Measurements from ENCODE around the gene HOXB8.

DNA sequence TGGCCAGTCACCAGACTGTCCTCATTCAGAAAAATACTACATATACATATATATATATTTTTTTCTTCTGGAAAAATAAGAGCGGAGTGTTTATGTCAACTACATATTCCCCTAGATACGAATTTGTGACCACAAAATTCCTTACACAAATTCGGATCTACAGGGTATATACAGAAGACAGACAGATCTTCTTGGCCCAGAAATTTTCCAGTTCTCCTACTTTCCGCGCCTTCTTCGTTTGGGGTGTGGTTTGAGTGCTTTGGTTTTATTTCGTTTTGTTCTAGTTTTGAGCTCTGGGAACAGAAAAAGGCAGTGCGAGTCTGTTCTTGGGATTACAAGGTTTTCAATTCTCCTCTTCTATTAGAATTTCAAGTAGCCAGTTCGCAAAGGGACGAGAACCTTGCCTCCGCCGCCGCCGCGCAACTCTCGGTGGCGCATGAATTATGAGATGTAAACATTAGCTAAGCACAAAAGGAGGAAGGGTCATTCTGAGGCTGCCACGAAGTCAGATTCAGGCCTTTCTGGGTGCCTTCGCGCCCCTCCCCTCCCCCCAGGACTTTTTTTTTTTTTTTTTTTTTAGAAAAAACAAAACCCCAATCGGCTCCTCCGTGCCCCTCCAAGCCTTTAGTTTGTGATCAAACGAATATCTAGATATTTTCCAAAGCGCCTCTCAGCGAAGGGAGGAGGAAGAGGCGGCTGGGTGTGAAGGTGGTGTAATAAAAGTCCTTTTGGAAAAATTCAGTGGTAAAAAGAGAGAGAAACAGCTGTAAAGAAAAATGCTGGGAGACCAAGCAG lies 35.1 kb downstream of the HOXB8 start:
- TF ChIP-seq, protein P1, sequence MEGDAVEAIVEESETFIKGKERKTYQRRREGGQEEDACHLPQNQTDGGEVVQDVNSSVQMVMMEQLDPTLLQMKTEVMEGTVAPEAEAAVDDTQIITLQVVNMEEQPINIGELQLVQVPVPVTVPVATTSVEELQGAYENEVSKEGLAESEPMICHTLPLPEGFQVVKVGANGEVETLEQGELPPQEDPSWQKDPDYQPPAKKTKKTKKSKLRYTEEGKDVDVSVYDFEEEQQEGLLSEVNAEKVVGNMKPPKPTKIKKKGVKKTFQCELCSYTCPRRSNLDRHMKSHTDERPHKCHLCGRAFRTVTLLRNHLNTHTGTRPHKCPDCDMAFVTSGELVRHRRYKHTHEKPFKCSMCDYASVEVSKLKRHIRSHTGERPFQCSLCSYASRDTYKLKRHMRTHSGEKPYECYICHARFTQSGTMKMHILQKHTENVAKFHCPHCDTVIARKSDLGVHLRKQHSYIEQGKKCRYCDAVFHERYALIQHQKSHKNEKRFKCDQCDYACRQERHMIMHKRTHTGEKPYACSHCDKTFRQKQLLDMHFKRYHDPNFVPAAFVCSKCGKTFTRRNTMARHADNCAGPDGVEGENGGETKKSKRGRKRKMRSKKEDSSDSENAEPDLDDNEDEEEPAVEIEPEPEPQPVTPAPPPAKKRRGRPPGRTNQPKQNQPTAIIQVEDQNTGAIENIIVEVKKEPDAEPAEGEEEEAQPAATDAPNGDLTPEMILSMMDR (IDR thresholded peaks at IDR 0.05): no peak
- TF ChIP-seq POLR2A (IDR thresholded peaks at IDR 0.05) (no peak), POLR2AphosphoS5 (IDR thresholded peaks at IDR 0.05) (no peak)

All from prostate gland (tissue), 2 donors.